HAP-1 (cell line): ENCODE data around the gene NUAK1.

Experiments used
- DNase-seq, 2 experiments: peaks; one replicate each; pipeline ENCODE4 v3.0.0-alpha.2; 2016 to 2020; ENCODE audit warnings: low spot score in 2 of 2
- H3K27me3 ChIP-seq: fragments of 250-450 bp; sonication (Bioruptor Pico); 2 replicates; pipeline ENCODE4 v1.5.1; 2020; ENCODE audit warnings: low read depth, mild to moderate bottlenecking, moderate library complexity
- H3K36me3 ChIP-seq: fragments of 250-450 bp; sonication (Bioruptor Pico); replicated peaks from 2 replicates; pipeline ENCODE4 v1.5.1; 2020; ENCODE audit warnings: mild to moderate bottlenecking
- H3K4me1 ChIP-seq: fragments of 250-450 bp; sonication (Bioruptor Pico); 2 replicates; pipeline ENCODE4 v1.5.1; 2020; ENCODE audit warnings: mild to moderate bottlenecking
- H3K4me3 ChIP-seq: fragments of 250-450 bp; sonication (Bioruptor Pico); 2 replicates; pipeline ENCODE4 v1.5.1; 2020; ENCODE audit warnings: mild to moderate bottlenecking, moderate library complexity
- H3K9me3 ChIP-seq: fragments of 250-450 bp; sonication (Bioruptor Pico); 2 replicates; pipeline ENCODE4 v1.5.1; 2020; ENCODE audit warnings: mild to moderate bottlenecking, moderate library complexity
- in situ Hi-C: fragments of 300-500 bp; cut with MboI; formaldehyde crosslinking; loops from 3 replicates; pipeline ENCODE4 v1.14.3; 2020; ENCODE audit warnings: low sequenced_read_pairs, inconsistent platforms, mixed read lengths

The NUAK1 gene

GRCh38 chr12:106132175-106133135 is 6.3 kb downstream of the NUAK1 start:
- no peaks in the 10 kb centered on the region for H3K27me3 ChIP-seq
- in situ Hi-C loops = loop anchor here (5.0 to 10.0 kb wide), 2 partner anchors 418 to 710 kb away; no protein-coding TSS in a partner anchor
- H3K4me3 ChIP-seq = no peak overlapping the region
- peaks cover 49% of the 10 kb centered on the region for H3K4me1 ChIP-seq
- H3K9me3 ChIP-seq = no peaks in the 10 kb centered on the region
- H3K36me3 ChIP-seq = no peaks in the 10 kb centered on the region
- no peak for DNase-seq

- Histone ChIP-seq H3K4me3 (no peak overlapping the region), H3K9me3 (no peaks in the 10 kb centered on the region), H3K4me1 (peaks cover 46% of the 10 kb centered on the region), H3K27me3 (no peaks in the 10 kb centered on the region), H3K36me3 (no peaks in the 10 kb centered on the region)
- DNase-seq = no peak
- in situ Hi-C loops = loop anchor here (5.0 to 10.0 kb wide), 2 partner anchors 417 to 709 kb away; no protein-coding TSS in a partner anchor
These were observed 7.1 kb downstream of the NUAK1 start for GRCh38 chr12:106131676-106132075.

GRCh38 chr12:106130474-106131113 is 8.2 kb downstream of the NUAK1 start:
- Histone ChIP-seq H3K9me3 (no peaks in the 10 kb centered on the region), H3K4me1 (peaks cover 42% of the 10 kb centered on the region), H3K36me3 (no peaks in the 10 kb centered on the region), H3K27me3 (no peaks in the 10 kb centered on the region), H3K4me3 (no peak overlapping the region)
- DNase-seq = no peak
- in situ Hi-C loops = loop anchor here (5.0 to 10.0 kb wide), 2 partner anchors 416 to 708 kb away; no protein-coding TSS in a partner anchor

GRCh38 chr12:106128585-106129328 is 10.0 kb downstream of the NUAK1 start:
- Histone ChIP-seq H3K4me1 (peaks cover 45% of the 10 kb centered on the region), H3K36me3 (no peaks in the 10 kb centered on the region)
- DNase-seq = peak in 1 of 2 experiments; percentile 57

GRCh38 chr12:106127338-106128126 is 11.2 kb downstream of the NUAK1 start:
- Histone ChIP-seq H3K27me3 (no peaks in the 10 kb centered on the region), H3K36me3 (no peaks in the 10 kb centered on the region), H3K9me3 (no peaks in the 10 kb centered on the region), H3K4me1 (peaks cover 48% of the 10 kb centered on the region), H3K4me3 (no peak overlapping the region)
- no peak for DNase-seq
- in situ Hi-C loops = no loop called here

More at GRCh38 chr12:106128585-106129328, 10.0 kb downstream of the NUAK1 start:
- Histone ChIP-seq H3K27me3 (no peaks in the 10 kb centered on the region), H3K9me3 (no peaks in the 10 kb centered on the region), H3K4me3 (no peak overlapping the region)
- in situ Hi-C loops = no loop called here

- Histone ChIP-seq H3K4me1 (peaks cover 45% of the 10 kb centered on the region), H3K27me3 (no peaks in the 10 kb centered on the region), H3K4me3 (no peak overlapping the region), H3K9me3 (no peaks in the 10 kb centered on the region), H3K36me3 (no peaks in the 10 kb centered on the region)
- DNase-seq = no peak
- in situ Hi-C loops = no loop called here
These were observed 12.1 kb downstream of the NUAK1 start for GRCh38 chr12:106126441-106127337.

GRCh38 chr12:106125351-106126095 is 13.2 kb downstream of the NUAK1 start:
- H3K4me3 ChIP-seq = no peak overlapping the region
- no peaks in the 10 kb centered on the region for H3K9me3 ChIP-seq
- H3K4me1 ChIP-seq = peaks cover 45% of the 10 kb centered on the region
- no peak for DNase-seq
- no peaks in the 10 kb centered on the region for H3K36me3 ChIP-seq
- no peaks in the 10 kb centered on the region for H3K27me3 ChIP-seq
- in situ Hi-C loops = no loop called here

- no peak overlapping the region for H3K4me3 ChIP-seq
- in situ Hi-C loops = no loop called here
- no peaks in the 10 kb centered on the region for H3K36me3 ChIP-seq
- H3K9me3 ChIP-seq = no peaks in the 10 kb centered on the region
- H3K27me3 ChIP-seq = no peaks in the 10 kb centered on the region
- peaks cover 44% of the 10 kb centered on the region for H3K4me1 ChIP-seq
- peak; percentile 74 to 80 for DNase-seq
These were observed 15.1 kb downstream of the NUAK1 start for GRCh38 chr12:106123551-106124081.

GRCh38 chr12:106123110-106123509 is 15.6 kb downstream of the NUAK1 start:
- Histone ChIP-seq H3K27me3 (no peaks in the 10 kb centered on the region), H3K36me3 (no peaks in the 10 kb centered on the region), H3K4me1 (peaks cover 42% of the 10 kb centered on the region), H3K4me3 (no peak overlapping the region), H3K9me3 (no peaks in the 10 kb centered on the region)
- no peak for DNase-seq
- in situ Hi-C loops = no loop called here

GRCh38 chr12:106122004-106122403 is 16.8 kb downstream of the NUAK1 start:
- in situ Hi-C loops = no loop called here
- Histone ChIP-seq H3K36me3 (no peaks in the 10 kb centered on the region), H3K9me3 (no peaks in the 10 kb centered on the region), H3K27me3 (no peaks in the 10 kb centered on the region), H3K4me3 (no peak overlapping the region), H3K4me1 (peaks cover 34% of the 10 kb centered on the region)
- no peak for DNase-seq

- Histone ChIP-seq H3K27me3 (no peaks in the 10 kb centered on the region), H3K4me1 (peaks cover 34% of the 10 kb centered on the region), H3K36me3 (no peaks in the 10 kb centered on the region), H3K4me3 (no peak overlapping the region), H3K9me3 (no peaks in the 10 kb centered on the region)
- in situ Hi-C loops = no loop called here
- no peak for DNase-seq
These were observed 18.1 kb downstream of the NUAK1 start for GRCh38 chr12:106120519-106121105.
